Epithelial cell of esophagus (primary cell): ENCODE measurements around the gene EFCAB10.

ENCODE experiments used
- DNase-seq: peaks from one replicate; pipeline ENCODE4 v3.0.0; 2010; ENCODE audit warnings: low read depth
- H3K4me3 ChIP-seq: 2 replicates; pipeline ENCODE4 v1.5.1; 2011; ENCODE audit warnings: mild to moderate bottlenecking, low read length, control low read depth
- TF ChIP-seq, protein P1 (sequence below): IDR thresholded peaks from 2 replicates; pipeline ENCODE4 v1.5.1; 2011; ENCODE audit warnings: low read depth, mild to moderate bottlenecking, low read length, control low read depth, inconsistent platforms; ENCODE audit not compliant: insufficient read depth; ENCODE audit errors: missing control alignments

The EFCAB10 gene

DNA sequence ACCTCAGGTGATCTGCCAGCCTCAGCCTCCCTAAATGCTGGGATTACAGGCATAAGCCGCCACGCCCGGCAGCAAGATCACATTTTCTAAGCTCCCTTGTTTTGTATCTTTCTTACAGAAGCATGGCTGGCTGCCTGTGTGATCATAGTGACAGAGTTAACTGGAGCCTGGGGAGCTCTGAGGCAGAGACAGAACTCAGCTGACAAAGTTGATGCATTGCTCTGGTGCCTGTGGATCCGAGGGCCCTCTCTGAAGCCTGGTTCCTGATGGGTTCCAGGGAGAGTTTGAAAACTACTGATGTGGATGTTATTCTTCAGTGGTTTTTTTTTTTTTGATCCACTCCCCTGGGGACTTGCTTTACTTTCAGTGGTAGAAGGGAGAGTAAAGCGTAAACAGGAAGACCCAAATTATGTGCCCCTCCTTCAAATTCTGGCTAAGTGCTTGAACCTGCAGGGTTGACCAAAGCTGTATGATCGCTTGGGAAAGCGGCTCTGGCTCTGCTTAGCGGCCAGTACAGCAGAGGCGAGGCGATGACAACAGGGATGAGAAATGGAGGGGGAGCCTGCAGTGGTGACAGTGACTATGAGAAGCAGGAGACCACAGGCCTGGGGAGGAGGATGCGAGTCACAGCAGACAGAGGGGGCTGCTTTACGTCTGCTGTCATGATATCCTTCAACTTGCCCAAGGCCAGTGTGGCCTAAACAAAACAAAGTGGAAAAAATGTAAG, 6.8 kb upstream of the EFCAB10 start:
- TF ChIP-seq, protein P1, sequence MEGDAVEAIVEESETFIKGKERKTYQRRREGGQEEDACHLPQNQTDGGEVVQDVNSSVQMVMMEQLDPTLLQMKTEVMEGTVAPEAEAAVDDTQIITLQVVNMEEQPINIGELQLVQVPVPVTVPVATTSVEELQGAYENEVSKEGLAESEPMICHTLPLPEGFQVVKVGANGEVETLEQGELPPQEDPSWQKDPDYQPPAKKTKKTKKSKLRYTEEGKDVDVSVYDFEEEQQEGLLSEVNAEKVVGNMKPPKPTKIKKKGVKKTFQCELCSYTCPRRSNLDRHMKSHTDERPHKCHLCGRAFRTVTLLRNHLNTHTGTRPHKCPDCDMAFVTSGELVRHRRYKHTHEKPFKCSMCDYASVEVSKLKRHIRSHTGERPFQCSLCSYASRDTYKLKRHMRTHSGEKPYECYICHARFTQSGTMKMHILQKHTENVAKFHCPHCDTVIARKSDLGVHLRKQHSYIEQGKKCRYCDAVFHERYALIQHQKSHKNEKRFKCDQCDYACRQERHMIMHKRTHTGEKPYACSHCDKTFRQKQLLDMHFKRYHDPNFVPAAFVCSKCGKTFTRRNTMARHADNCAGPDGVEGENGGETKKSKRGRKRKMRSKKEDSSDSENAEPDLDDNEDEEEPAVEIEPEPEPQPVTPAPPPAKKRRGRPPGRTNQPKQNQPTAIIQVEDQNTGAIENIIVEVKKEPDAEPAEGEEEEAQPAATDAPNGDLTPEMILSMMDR = no peak
- DNase-seq = no peak
- H3K4me3 ChIP-seq = no peak overlapping the region

DNA sequence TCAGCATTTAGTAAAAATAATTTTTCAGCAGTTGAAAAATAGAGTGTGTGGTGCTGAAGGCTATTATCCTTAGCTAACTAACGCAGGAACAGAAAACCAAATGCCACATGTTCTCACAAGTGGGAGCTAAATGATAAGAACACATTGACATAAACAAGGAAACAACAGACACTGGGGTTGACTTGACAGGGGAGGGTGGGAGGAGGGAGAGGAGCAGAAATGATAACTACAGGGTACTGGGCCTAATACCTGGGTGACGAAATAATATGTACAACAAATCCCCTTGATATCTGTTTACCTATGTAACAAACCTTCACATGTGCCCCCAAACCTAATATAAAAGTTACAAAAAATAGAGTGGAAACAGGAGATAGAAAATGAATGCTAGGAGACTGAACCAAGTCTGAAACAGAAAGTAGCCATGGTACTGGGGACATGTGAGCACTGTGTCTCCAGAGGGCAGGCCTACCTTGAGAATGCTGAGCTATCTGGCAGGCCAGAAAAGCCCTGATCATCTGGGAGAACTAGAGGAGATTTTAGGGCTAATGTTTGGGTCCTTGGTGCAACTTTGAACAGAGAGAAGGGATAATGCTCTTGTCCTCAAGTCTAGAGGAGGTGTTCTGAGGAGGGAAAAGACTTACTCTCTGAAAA, 4.7 kb upstream of the EFCAB10 start:
- TF ChIP-seq, protein P1 = no peak
- no peak overlapping the region for H3K4me3 ChIP-seq
- DNase-seq = no peak

DNA sequence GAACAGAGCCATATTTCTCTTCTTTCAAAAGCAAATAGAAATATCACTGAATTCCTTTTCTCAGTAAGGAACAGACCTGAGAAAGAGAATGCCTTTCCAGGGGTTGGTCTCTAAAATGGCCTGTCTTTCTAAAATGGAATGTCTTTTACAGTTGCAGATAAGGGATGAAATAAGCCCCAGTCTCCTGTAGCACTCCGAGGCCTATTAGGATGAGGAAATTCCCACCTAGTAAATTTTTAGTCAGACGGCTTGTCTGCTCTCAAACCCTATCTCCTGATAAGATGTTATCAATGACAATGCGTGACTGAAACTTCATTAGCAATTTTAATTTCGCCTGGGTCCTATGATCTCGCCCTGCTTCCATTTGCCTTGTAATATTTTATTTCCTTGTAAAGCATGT, 2.9 kb upstream of the EFCAB10 start:
- H3K4me3 ChIP-seq = no peak overlapping the region
- DNase-seq = no peak
- TF ChIP-seq, protein P1 = no peak

GRCh38 chr7:105583061-105583460, 1.8 kb upstream of the EFCAB10 start:
- TF ChIP-seq, protein P1 = no peak
- H3K4me3 ChIP-seq = no peak overlapping the region
- DNase-seq = no peak

GRCh38 chr7:105580022-105580740, 1.1 kb downstream of the EFCAB10 start:
- H3K4me3 ChIP-seq = no peak overlapping the region
- TF ChIP-seq, protein P1 = no peak
- peak; percentile 24 for DNase-seq

DNA sequence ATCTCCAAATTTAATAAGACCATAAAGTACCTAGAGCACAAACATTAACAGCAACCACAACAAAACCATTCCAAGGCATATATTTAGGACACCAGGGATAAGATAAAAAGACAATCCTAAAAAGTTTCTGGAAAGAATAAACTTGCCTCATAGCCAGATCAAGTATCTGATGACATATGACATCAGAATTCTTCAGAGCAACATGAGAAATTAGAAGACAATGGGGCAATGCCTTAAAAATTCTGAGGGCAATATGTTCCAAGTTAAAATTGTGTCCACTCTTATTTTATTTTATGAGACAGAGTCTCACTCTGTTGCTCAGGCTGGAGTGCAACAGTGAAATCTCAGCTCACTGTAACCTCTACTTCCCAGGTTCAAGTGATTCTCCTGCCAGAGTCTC, 2.8 kb downstream of the EFCAB10 start:
- TF ChIP-seq, protein P1 = no peak
- no peak for DNase-seq

DNA sequence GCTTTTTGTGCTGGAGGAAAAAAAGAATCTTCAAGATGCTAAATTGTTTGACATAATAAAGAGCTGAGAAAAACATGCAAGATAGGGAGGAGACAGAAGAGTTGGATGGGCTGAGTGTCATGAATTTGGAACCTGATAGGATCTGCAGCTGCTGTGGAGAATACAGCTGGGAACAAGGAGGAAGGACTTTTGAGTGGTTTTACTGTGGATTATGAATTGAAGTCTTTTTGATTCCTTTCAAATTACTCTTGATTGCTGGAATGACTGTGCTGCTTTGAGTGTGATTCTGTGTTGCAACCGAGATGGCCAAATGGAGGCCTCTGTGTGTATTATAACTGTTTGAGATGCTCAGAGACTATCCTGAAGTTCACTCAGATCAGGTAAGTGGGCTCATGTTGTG, 4.0 kb downstream of the EFCAB10 start:
- DNase-seq = no peak
- H3K4me3 ChIP-seq = no peak overlapping the region
- TF ChIP-seq, protein P1 = no peak

More for the DNA sequence above, 2.8 kb downstream of the EFCAB10 start:
- no peak overlapping the region for H3K4me3 ChIP-seq
